ENCODE results near the gene PRXL2B.

PRXL2B gene

GRCh38 chr1:2602866-2603520 is 16.4 kb downstream of the PRXL2B start:
- no peak for DNase-seq

GRCh38 chr1:2603521-2604155 is 17.1 kb downstream of the PRXL2B start:
- no peak for DNase-seq

GRCh38 chr1:2604156-2604843 is 17.7 kb downstream of the PRXL2B start:
- no peak for DNase-seq

- no peak for DNase-seq
These were observed 18.4 kb downstream of the PRXL2B start for GRCh38 chr1:2604844-2605508.

- DNase-seq = no peak
These were observed 19.2 kb downstream of the PRXL2B start for GRCh38 chr1:2605509-2606395.

- DNase-seq = no peak
These were observed 19.9 kb downstream of the PRXL2B start for GRCh38 chr1:2606396-2606880.

- no peak for DNase-seq
These were observed 20.5 kb downstream of the PRXL2B start for GRCh38 chr1:2606881-2607621.

- DNase-seq = no peak
These were observed 21.1 kb downstream of the PRXL2B start for GRCh38 chr1:2607641-2608091.

- DNase-seq = no peak
These were observed 22.9 kb downstream of the PRXL2B start for GRCh38 chr1:2609319-2610035.

- no peak for DNase-seq
These were observed 23.7 kb downstream of the PRXL2B start for GRCh38 chr1:2610036-2610959.

- no peak for DNase-seq
These were observed 24.5 kb downstream of the PRXL2B start for GRCh38 chr1:2611031-2611501.

- DNase-seq = no peak
These were observed 25.3 kb downstream of the PRXL2B start for GRCh38 chr1:2611621-2612437.

GRCh38 chr1:2612591-2613365 is 26.2 kb downstream of the PRXL2B start:
- no peak for DNase-seq

- no peak for DNase-seq
These were observed 27.6 kb downstream of the PRXL2B start for GRCh38 chr1:2614145-2614544.

GRCh38 chr1:2617971-2618470 is 31.4 kb downstream of the PRXL2B start:
- no peak for DNase-seq

GRCh38 chr1:2623571-2624337 is 37.2 kb downstream of the PRXL2B start:
- DNase-seq = no peak
